RPMI8226 (cell line): ENCODE data around the gene SYNPO.
A peak's percentile ranks its signal among the peaks of the same experiment; 100 is the strongest.

Experiments
- DNase-seq: peaks from one replicate; pipeline ENCODE4 v3.0.0-alpha.2; 2015

Gene SYNPO

GRCh38 chr5:150607105-150607504 is 33.4 kb upstream of the SYNPO start:
- DNase-seq, result no peak

GRCh38 chr5:150607991-150608390 is 32.5 kb upstream of the SYNPO start:
- DNase-seq, result no peak

- DNase-seq, result no peak
Observed at GRCh38 chr5:150608991-150609390, 31.5 kb upstream of the SYNPO start.

GRCh38 chr5:150609843-150610584 is 30.4 kb upstream of the SYNPO start:
- no peak for DNase-seq

GRCh38 chr5:150611026-150611425 is 29.4 kb upstream of the SYNPO start:
- DNase-seq, result no peak

GRCh38 chr5:150612405-150612804 is 28.1 kb upstream of the SYNPO start:
- no peak for DNase-seq

- no peak for DNase-seq
Observed at GRCh38 chr5:150612905-150613670, 27.4 kb upstream of the SYNPO start.

- DNase-seq, result no peak
Observed at GRCh38 chr5:150613991-150614660, 26.3 kb upstream of the SYNPO start.

GRCh38 chr5:150614661-150615060 is 25.8 kb upstream of the SYNPO start:
- no peak for DNase-seq

- DNase-seq, result no peak
Observed at GRCh38 chr5:150615141-150615699, 25.2 kb upstream of the SYNPO start.

- DNase-seq, result peak; percentile 37
Observed at GRCh38 chr5:150616024-150616470, 24.4 kb upstream of the SYNPO start.

- DNase-seq, result no peak
Observed at GRCh38 chr5:150616506-150616905, 24.0 kb upstream of the SYNPO start.

GRCh38 chr5:150618163-150618562 is 22.3 kb upstream of the SYNPO start:
- no peak for DNase-seq

GRCh38 chr5:150618588-150619281 is 21.7 kb upstream of the SYNPO start:
- no peak for DNase-seq

- no peak for DNase-seq
Observed at GRCh38 chr5:150619359-150620230, 20.9 kb upstream of the SYNPO start.

- DNase-seq, result no peak
Observed at GRCh38 chr5:150621301-150621700, 19.2 kb upstream of the SYNPO start.

- no peak for DNase-seq
Observed at GRCh38 chr5:150622157-150622556, 18.3 kb upstream of the SYNPO start.

- DNase-seq, result no peak
Observed at GRCh38 chr5:150623152-150623877, 17.1 kb upstream of the SYNPO start.

GRCh38 chr5:150623878-150624216 is 16.6 kb upstream of the SYNPO start:
- no peak for DNase-seq

GRCh38 chr5:150624334-150625163 is 15.9 kb upstream of the SYNPO start:
- peak; percentile 37 for DNase-seq
